GM23338 (cell line): Measurements from ENCODE around the gene GPC5. TPM values are rescaled to one million over a fixed set of nuclear protein-coding genes. Genes with fewer than 3 reads are reported as not detected.

Source experiments
- ATAC-seq: fragments of 200-7000 bp; cut with Tn5 transposase; 3 replicates; pipeline ENCODE4 v1.9.1; 2020
- DNase-seq: peaks from one replicate; pipeline ENCODE4 v3.0.0-alpha.2; 2015; ENCODE audit warnings: low spot score
- H2AFZ ChIP-seq: fragments of 200-600 bp; sonication (generic); 2 replicates; pipeline ENCODE4 v1.8.0; 2016; ENCODE audit warnings: antibody characterized with exemption, mild to moderate bottlenecking, moderate library complexity
- H3F3A ChIP-seq: fragments of 200-600 bp; sonication (generic); replicated peaks from 2 replicates; pipeline ENCODE4 v1.8.0; 2017; ENCODE audit warnings: antibody characterized with exemption, mixed run types, low read depth
- H3K27ac ChIP-seq: fragments of 200-600 bp; sonication (generic); 2 replicates; pipeline ENCODE4 v1.6.1; 2016; ENCODE audit warnings: low read depth
- H3K27me3 ChIP-seq: fragments of 200-600 bp; sonication (generic); 2 replicates; pipeline ENCODE4 v1.8.0; 2016; ENCODE audit warnings: mild to moderate bottlenecking, mixed run types, moderate library complexity; ENCODE audit not compliant: insufficient read depth
- H3K36me3 ChIP-seq: fragments of 200-600 bp; sonication (generic); 2 replicates; pipeline ENCODE4 v1.8.0; 2016; ENCODE audit warnings: mild to moderate bottlenecking; ENCODE audit not compliant: insufficient read depth
- H3K4me1 ChIP-seq: fragments of 200-600 bp; sonication (generic); 2 replicates; pipeline ENCODE4 v1.8.0; 2016; ENCODE audit warnings: mild to moderate bottlenecking, moderate library complexity; ENCODE audit not compliant: insufficient read depth
- H3K4me2 ChIP-seq: fragments of 200-600 bp; sonication (generic); 2 replicates; pipeline ENCODE4 v1.7.1; 2017; ENCODE audit warnings: mixed run types
- H3K4me3 ChIP-seq: fragments of 200-600 bp; sonication (generic); 2 replicates; pipeline ENCODE4 v1.6.1; 2016; ENCODE audit warnings: mixed run types
- H3K79me2 ChIP-seq: fragments of 200-600 bp; sonication (generic); replicated peaks from 2 replicates; pipeline ENCODE4 v1.8.0; 2017; ENCODE audit warnings: mild to moderate bottlenecking; ENCODE audit not compliant: insufficient read depth
- H3K9me2 ChIP-seq: fragments of 200-600 bp; sonication (generic); 2 replicates; pipeline ENCODE4 v1.8.0; 2017; ENCODE audit not compliant: insufficient read depth
- H4K20me1 ChIP-seq: fragments of 200-600 bp; sonication (generic); replicated peaks from 2 replicates; pipeline ENCODE4 v1.8.0; 2017; ENCODE audit warnings: mild to moderate bottlenecking; ENCODE audit not compliant: insufficient read depth
- H3K27ac Mint-ChIP-seq: 2 replicates; pipeline ENCODE4 v1.8.0; 2020; ENCODE audit warnings: inconsistent platforms, mild to moderate bottlenecking, moderate library complexity, mixed read lengths
- H3K27me3 Mint-ChIP-seq: 3 replicates; pipeline ENCODE4 v1.8.0; 2022; ENCODE audit warnings: low read depth, mild to moderate bottlenecking, moderate library complexity, mixed read lengths, inconsistent platforms; ENCODE audit not compliant: insufficient read depth, poor library complexity
- H3K36me3 Mint-ChIP-seq: 3 replicates; pipeline ENCODE4 v1.8.0; 2021; ENCODE audit warnings: low read depth, mild to moderate bottlenecking, inconsistent platforms, moderate library complexity, mixed read lengths
- H3K4me1 Mint-ChIP-seq: 3 replicates; pipeline ENCODE4 v1.8.0; 2020; ENCODE audit warnings: mild to moderate bottlenecking, inconsistent platforms, mixed read lengths
- H3K4me3 Mint-ChIP-seq: 3 replicates; pipeline ENCODE4 v1.8.0; 2021; ENCODE audit warnings: moderate library complexity, mild to moderate bottlenecking, inconsistent platforms, mixed read lengths
- H3K9me3 Mint-ChIP-seq: 3 replicates; pipeline ENCODE4 v1.8.0; 2020; ENCODE audit warnings: moderate library complexity, mild to moderate bottlenecking, inconsistent platforms, mixed read lengths
- POLR2AphosphoS5 ChIP-seq: IDR thresholded peaks from 2 replicates; pipeline ENCODE4 v1.6.1; 2016; ENCODE audit warnings: antibody characterized with exemption, low read depth
- STAT1 ChIP-seq: IDR thresholded peaks from one replicate; pipeline ENCODE4 v1.6.1; 2016; ENCODE audit warnings: antibody characterized with exemption; ENCODE audit not compliant: unreplicated experiment
- ZNF114 ChIP-seq: fragments of 250-450 bp; sonication (Bioruptor Pico); IDR thresholded peaks from 2 replicates; pipeline ENCODE4 v1.5.0; 2020; ENCODE audit warnings: mild to moderate bottlenecking, moderate library complexity
- polyA plus RNA-seq: library from polyadenylated mRNA; unstranded; fragments of >200 nt; fragmentation: Nextera tagmentation; extraction: Ambion mirVana; gene quantifications from 2 replicates; pipeline ENCODE4 v1.2.1, GENCODE V29; 2016
- total RNA-seq: library from RNA; depleted of rRNA; stranded (reverse); fragments of >200 nt; shearing (Covaris generic); gene quantifications from 2 replicates; pipeline ENCODE4 v1.2.3, GENCODE V29; 2014
- TF ChIP-seq, protein P1 (sequence below): IDR thresholded peaks from 2 replicates; pipeline ENCODE4 v1.6.1; 2016; ENCODE audit warnings: antibody characterized with exemption
- TF ChIP-seq, protein P2 (sequence below): fragments of 250-450 bp; sonication (Bioruptor Pico); IDR thresholded peaks from 2 replicates; pipeline ENCODE4 v1.5.0; 2020; ENCODE audit warnings: mild to moderate bottlenecking, moderate library complexity

GPC5 gene
- total and polyA plus RNA-seq, 2 experiments from 2014 or later, result 0.95 to 1.1 TPM

DNA sequence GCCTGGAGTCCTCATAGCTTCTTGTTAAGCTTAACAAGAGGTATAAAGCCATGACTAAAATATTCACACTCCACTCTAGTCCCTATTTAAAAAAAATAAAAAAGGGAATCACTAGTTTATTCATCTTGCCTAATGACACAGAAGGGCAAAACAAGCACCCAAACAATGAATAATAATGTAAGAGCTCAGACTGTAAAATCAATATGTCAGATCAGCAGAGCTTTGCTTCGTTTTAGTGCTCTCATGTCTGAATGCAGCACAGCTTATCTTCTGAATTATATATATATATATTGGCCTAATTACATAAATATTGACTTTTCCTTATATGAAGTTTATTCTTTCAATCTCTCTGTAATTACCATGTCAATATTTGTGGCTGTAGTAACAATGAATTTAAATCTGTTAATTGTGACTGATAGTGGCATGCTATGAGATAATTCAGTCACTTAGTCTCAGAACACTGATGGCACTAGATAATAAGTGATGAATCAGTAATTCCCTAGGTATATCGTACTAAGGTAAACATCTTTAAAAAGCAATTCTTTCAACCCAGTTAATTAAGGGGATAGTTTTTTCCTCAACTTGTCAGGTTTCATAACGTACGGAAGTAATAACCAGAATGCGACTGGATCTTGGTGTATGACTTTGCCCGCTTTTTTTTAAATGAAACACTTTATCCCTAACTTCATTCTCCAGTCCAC, 1466.3 kb downstream of the GPC5 start:
- H3K36me3 Mint-ChIP-seq, result no peaks in the 10 kb centered on the region
- no peak overlapping the region for H3K4me2 ChIP-seq
- H3K27ac ChIP-seq, result no peak overlapping the region
- no peak overlapping the region for H2AFZ ChIP-seq
- H3K27ac Mint-ChIP-seq, result no peak overlapping the region
- no peaks in the 10 kb centered on the region for H3K9me2 ChIP-seq
- H3K27me3 ChIP-seq, result no peaks in the 10 kb centered on the region
- no peaks in the 10 kb centered on the region for H3K36me3 ChIP-seq
- no peaks in the 10 kb centered on the region for H3K4me1 ChIP-seq
- no peaks in the 10 kb centered on the region for H3K9me3 Mint-ChIP-seq
- no peak for TF ChIP-seq POLR2AphosphoS5
- no peak for TF ChIP-seq ZNF114 (CRISPR knock-in tag)
- TF ChIP-seq, protein P1, sequence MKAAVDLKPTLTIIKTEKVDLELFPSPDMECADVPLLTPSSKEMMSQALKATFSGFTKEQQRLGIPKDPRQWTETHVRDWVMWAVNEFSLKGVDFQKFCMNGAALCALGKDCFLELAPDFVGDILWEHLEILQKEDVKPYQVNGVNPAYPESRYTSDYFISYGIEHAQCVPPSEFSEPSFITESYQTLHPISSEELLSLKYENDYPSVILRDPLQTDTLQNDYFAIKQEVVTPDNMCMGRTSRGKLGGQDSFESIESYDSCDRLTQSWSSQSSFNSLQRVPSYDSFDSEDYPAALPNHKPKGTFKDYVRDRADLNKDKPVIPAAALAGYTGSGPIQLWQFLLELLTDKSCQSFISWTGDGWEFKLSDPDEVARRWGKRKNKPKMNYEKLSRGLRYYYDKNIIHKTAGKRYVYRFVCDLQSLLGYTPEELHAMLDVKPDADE, result no peak
- TF ChIP-seq, protein P2, sequence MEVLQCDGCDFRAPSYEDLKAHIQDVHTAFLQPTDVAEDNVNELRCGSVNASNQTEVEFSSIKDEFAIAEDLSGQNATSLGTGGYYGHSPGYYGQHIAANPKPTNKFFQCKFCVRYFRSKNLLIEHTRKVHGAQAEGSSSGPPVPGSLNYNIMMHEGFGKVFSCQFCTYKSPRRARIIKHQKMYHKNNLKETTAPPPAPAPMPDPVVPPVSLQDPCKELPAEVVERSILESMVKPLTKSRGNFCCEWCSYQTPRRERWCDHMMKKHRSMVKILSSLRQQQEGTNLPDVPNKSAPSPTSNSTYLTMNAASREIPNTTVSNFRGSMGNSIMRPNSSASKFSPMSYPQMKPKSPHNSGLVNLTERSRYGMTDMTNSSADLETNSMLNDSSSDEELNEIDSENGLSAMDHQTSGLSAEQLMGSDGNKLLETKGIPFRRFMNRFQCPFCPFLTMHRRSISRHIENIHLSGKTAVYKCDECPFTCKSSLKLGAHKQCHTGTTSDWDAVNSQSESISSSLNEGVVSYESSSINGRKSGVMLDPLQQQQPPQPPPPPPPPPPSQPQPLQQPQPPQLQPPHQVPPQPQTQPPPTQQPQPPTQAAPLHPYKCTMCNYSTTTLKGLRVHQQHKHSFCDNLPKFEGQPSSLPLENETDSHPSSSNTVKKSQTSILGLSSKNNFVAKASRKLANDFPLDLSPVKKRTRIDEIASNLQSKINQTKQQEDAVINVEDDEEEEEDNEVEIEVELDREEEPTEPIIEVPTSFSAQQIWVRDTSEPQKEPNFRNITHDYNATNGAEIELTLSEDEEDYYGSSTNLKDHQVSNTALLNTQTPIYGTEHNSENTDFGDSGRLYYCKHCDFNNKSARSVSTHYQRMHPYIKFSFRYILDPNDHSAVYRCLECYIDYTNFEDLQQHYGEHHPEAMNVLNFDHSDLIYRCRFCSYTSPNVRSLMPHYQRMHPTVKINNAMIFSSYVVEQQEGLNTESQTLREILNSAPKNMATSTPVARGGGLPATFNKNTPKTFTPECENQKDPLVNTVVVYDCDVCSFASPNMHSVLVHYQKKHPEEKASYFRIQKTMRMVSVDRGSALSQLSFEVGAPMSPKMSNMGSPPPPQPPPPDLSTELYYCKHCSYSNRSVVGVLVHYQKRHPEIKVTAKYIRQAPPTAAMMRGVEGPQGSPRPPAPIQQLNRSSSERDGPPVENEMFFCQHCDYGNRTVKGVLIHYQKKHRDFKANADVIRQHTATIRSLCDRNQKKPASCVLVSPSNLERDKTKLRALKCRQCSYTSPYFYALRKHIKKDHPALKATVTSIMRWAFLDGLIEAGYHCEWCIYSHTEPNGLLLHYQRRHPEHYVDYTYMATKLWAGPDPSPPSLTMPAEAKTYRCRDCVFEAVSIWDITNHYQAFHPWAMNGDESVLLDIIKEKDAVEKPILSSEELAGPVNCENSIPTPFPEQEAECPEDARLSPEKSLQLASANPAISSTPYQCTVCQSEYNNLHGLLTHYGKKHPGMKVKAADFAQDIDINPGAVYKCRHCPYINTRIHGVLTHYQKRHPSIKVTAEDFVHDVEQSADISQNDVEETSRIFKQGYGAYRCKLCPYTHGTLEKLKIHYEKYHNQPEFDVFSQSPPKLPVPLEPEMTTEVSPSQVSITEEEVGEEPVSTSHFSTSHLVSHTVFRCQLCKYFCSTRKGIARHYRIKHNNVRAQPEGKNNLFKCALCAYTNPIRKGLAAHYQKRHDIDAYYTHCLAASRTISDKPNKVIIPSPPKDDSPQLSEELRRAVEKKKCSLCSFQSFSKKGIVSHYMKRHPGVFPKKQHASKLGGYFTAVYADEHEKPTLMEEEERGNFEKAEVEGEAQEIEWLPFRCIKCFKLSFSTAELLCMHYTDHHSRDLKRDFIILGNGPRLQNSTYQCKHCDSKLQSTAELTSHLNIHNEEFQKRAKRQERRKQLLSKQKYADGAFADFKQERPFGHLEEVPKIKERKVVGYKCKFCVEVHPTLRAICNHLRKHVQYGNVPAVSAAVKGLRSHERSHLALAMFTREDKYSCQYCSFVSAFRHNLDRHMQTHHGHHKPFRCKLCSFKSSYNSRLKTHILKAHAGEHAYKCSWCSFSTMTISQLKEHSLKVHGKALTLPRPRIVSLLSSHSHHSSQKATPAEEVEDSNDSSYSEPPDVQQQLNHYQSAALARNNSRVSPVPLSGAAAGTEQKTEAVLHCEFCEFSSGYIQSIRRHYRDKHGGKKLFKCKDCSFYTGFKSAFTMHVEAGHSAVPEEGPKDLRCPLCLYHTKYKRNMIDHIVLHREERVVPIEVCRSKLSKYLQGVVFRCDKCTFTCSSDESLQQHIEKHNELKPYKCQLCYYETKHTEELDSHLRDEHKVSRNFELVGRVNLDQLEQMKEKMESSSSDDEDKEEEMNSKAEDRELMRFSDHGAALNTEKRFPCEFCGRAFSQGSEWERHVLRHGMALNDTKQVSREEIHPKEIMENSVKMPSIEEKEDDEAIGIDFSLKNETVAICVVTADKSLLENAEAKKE, result no peak
- no peak for TF ChIP-seq STAT1
- no peak overlapping the region for H3K4me3 ChIP-seq
- H3K79me2 ChIP-seq, result no peaks in the 10 kb centered on the region
- DNase-seq, result no peak
- ATAC-seq, result no peak
- H3K27me3 Mint-ChIP-seq, result no peaks in the 10 kb centered on the region
- no peaks in the 10 kb centered on the region for H4K20me1 ChIP-seq
- H3K4me1 Mint-ChIP-seq, result no peaks in the 10 kb centered on the region
- no peaks in the 10 kb centered on the region for H3F3A ChIP-seq
- no peak overlapping the region for H3K4me3 Mint-ChIP-seq
